ENCODE data around the gene FOXJ3. TPM values are rescaled to one million over a fixed set of nuclear protein-coding genes. Genes with fewer than 3 reads are reported as not detected.

FOXJ3 gene
- total RNA-seq, 1 donor from 2014 or later = 59.9 TPM

DNA sequence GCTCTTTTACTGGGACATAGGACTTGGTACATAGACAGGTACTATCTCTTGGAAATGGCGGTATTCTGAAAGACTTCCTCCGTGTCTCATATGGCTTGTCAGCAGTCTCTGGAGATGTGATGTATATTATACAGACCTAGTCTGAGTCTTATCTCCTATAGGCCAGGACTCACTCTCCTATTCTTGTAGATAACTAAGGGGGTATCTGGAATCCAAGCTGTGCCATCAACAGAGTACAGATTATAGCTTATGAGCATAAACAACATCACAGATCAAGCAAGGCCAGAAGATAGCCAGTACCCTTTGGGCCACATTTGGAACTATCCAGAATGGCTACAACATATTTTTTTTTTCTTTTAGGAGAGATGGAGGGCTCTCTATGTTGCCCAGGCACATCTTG is 29.5 kb upstream of the FOXJ3 start:
- intact Hi-C loops (cut with DNase I) = no loop called here
- Histone ChIP-seq H3K27me3 (no peaks in the 10 kb centered on the region), H3K4me3 (no peak overlapping the region), H3K27ac (no peak overlapping the region), H3K36me3 (no peaks in the 10 kb centered on the region), H3K9me3 (no peaks in the 10 kb centered on the region), H3K4me1 (no peaks in the 10 kb centered on the region)
- DNase-seq (ENCODE audit: extremely low spot score in 2 of 2) = no peak
- TF ChIP-seq POLR2A (IDR thresholded peaks at IDR 0.05) (no peak), POLR2AphosphoS5 (IDR thresholded peaks at IDR 0.05; ENCODE audit: insufficient read depth in 1 of 2, low read depth in 1 of 2) (no peak)
- TF ChIP-seq, protein P1, sequence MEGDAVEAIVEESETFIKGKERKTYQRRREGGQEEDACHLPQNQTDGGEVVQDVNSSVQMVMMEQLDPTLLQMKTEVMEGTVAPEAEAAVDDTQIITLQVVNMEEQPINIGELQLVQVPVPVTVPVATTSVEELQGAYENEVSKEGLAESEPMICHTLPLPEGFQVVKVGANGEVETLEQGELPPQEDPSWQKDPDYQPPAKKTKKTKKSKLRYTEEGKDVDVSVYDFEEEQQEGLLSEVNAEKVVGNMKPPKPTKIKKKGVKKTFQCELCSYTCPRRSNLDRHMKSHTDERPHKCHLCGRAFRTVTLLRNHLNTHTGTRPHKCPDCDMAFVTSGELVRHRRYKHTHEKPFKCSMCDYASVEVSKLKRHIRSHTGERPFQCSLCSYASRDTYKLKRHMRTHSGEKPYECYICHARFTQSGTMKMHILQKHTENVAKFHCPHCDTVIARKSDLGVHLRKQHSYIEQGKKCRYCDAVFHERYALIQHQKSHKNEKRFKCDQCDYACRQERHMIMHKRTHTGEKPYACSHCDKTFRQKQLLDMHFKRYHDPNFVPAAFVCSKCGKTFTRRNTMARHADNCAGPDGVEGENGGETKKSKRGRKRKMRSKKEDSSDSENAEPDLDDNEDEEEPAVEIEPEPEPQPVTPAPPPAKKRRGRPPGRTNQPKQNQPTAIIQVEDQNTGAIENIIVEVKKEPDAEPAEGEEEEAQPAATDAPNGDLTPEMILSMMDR (IDR thresholded peaks at IDR 0.05) = no peak

DNA sequence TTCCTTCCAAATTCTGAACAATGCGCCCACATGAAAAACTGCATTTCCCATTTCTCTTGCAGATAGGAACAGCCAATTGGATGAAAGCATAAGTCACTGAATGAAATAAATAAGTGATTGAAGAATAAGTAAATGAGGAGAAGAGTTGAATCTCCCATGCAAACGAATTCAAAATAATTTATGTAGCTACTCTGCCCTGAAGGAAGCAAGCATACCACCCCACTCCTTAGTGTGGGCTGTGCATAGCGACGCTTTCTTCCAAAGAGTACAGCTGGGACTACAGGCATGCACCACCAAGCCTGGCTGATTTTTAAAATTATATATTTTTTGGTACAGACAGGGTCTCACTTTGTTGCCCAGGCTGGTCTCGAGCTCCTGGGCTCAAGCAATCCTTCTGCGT is 29.1 kb upstream of the FOXJ3 start:
- Histone ChIP-seq H3K9me3 (no peaks in the 10 kb centered on the region), H3K36me3 (no peaks in the 10 kb centered on the region), H3K27me3 (no peaks in the 10 kb centered on the region), H3K4me3 (no peak overlapping the region), H3K4me1 (no peaks in the 10 kb centered on the region), H3K27ac (no peak overlapping the region)
- no peak for DNase-seq (ENCODE audit: extremely low spot score in 2 of 2)
- intact Hi-C loops (cut with DNase I) = no loop called here
- TF ChIP-seq, protein P1 (IDR thresholded peaks at IDR 0.05) = no peak
- TF ChIP-seq POLR2AphosphoS5 (IDR thresholded peaks at IDR 0.05; ENCODE audit: insufficient read depth in 1 of 2, low read depth in 1 of 2) = no peak
- no peak for TF ChIP-seq POLR2A (IDR thresholded peaks at IDR 0.05)

DNA sequence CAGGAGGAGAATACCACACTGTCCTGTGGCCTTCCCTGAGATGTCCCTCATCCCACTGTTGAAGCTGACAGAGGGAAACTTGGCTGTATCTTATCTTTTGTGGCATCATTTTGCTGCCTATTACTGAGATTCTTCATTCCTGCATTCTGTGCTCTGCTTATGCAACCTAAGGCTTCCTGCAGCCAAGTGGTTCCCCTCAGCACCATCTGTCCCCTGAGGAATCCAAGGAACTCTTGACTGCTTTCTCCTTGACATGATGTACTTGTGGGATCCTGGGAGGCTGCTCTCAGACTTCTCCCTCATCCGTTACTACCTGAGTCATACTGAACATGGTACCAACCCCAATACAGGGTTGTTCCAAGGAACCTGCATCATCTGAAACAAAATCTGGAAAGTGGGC is 24.4 kb upstream of the FOXJ3 start:
- Histone ChIP-seq H3K9me3 (no peaks in the 10 kb centered on the region), H3K4me1 (no peaks in the 10 kb centered on the region), H3K36me3 (no peaks in the 10 kb centered on the region), H3K27me3 (no peaks in the 10 kb centered on the region), H3K27ac (no peak overlapping the region), H3K4me3 (no peak overlapping the region)
- intact Hi-C loops (cut with DNase I) = no loop called here
- no peak for DNase-seq (ENCODE audit: extremely low spot score in 2 of 2)
- TF ChIP-seq, protein P1 (IDR thresholded peaks at IDR 0.05) = no peak
- no peak for TF ChIP-seq POLR2AphosphoS5 (IDR thresholded peaks at IDR 0.05; ENCODE audit: insufficient read depth in 1 of 2, low read depth in 1 of 2)
- no peak for TF ChIP-seq POLR2A (IDR thresholded peaks at IDR 0.05)

DNA sequence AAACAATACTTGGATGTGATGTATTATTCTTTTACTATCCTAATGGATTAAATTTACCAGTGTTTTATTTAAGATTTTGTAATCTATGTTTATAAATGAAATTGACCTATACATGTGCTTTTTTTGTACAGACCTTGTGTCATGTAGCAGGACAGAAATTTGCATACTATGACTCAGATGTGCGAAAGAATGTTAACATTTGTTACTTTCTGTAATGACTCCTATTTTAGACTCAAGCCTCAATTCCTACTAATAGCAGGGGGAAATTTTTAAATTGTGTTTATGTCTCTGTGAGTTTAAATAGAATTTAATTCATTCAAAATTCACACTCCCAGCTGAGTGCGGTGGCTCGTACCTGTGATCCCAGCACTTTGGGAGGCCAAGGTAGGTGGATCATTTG is 23.8 kb upstream of the FOXJ3 start:
- Histone ChIP-seq H3K27ac (no peak overlapping the region), H3K4me1 (no peaks in the 10 kb centered on the region), H3K9me3 (no peaks in the 10 kb centered on the region), H3K4me3 (no peak overlapping the region), H3K36me3 (no peaks in the 10 kb centered on the region), H3K27me3 (no peaks in the 10 kb centered on the region)
- intact Hi-C loops (cut with DNase I) = no loop called here
- TF ChIP-seq, protein P1 (IDR thresholded peaks at IDR 0.05) = no peak
- TF ChIP-seq POLR2AphosphoS5 (IDR thresholded peaks at IDR 0.05; ENCODE audit: insufficient read depth in 1 of 2, low read depth in 1 of 2) (no peak), POLR2A (IDR thresholded peaks at IDR 0.05) (no peak)
- DNase-seq (ENCODE audit: extremely low spot score in 2 of 2) = no peak

DNA sequence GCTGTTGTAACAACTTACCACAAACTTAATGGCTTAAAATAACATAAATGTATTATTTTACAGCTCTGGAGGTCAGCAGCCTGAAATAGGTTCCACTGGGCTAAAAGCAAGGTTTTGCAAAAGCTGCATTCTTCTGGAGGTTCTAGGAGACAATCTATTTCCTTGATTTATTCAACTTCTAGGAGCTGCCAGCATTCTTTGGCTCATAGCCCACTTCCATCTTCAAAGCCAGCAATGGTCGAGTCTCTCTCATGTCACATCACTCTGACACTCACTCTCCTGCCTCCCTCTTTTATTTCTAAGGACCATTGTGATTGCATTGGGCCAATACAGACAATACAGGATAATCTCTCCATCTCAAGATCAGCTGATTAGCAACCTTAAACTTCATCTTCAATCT is 15.1 kb upstream of the FOXJ3 start:
- Histone ChIP-seq H3K27me3 (no peaks in the 10 kb centered on the region), H3K4me1 (no peaks in the 10 kb centered on the region), H3K27ac (no peak overlapping the region), H3K9me3 (no peaks in the 10 kb centered on the region), H3K36me3 (no peaks in the 10 kb centered on the region), H3K4me3 (no peak overlapping the region)
- DNase-seq (ENCODE audit: extremely low spot score in 2 of 2) = no peak
- intact Hi-C loops (cut with DNase I) = no loop called here
- TF ChIP-seq POLR2AphosphoS5 (IDR thresholded peaks at IDR 0.05; ENCODE audit: insufficient read depth in 1 of 2, low read depth in 1 of 2) = no peak
- TF ChIP-seq POLR2A (IDR thresholded peaks at IDR 0.05) = no peak
- TF ChIP-seq, protein P1 (IDR thresholded peaks at IDR 0.05) = no peak

Data from vagina (tissue), 2 donors.